Stimulated activated CD8-positive, alpha-beta memory T cell treated with anti-CD3 and anti-CD28 coated beads, Interleukin-4, amount 100 ng/mL, for 1 hour (primary cell): ENCODE results near the gene ASS1.
"Not testable (repeated sequence)": the region's sequence is repeated elsewhere in the genome, so short reads cannot be mapped to it uniquely, and the experiment has no call there.

Source experiments
- DNase-seq, 2 donors: peaks; one replicate each; pipeline ENCODE4 v3.0.0-alpha.2; 2020; ENCODE audit warnings: low read depth in 2 of 2, low spot score in 1 of 2

Gene ASS1

DNA sequence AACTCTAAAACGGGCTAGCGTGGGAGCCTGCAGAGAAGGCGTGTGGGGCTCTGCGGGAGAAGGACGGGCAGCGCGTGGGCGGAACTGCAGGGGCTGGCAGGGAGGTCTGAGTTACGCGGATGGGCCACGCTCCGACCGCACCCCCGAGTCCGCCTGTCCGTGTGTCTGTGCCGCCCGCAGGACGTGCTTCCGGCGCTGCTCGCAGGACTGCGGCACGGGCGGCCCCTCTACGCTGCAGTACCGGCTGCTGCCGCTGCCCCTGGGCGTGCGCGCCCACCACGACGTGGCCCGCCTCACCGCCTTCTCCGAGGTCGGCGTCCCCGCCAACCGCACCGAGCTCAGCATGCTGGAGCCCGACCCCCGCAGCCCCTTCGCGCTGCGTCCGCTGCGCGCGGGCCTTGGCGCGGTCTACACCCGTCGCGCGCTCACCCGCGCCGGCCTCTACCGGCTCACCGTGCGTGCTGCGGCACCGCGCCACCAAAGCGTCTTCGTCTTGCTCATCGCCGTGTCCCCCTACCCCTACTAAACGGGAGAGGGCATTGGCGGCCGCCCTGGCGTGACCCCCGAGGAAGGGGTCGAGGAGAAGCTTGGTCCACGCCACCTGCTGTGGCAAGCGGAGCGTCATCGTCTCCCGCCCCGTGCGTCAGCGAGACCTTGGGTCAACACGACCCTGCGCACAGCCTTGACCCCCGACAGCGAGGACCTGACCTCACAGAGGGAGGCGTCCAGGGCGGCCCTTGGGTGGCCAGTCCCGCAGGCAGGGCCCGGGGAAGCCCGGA is 11.4 kb upstream of the ASS1 start:
- DNase-seq: no peak

DNA sequence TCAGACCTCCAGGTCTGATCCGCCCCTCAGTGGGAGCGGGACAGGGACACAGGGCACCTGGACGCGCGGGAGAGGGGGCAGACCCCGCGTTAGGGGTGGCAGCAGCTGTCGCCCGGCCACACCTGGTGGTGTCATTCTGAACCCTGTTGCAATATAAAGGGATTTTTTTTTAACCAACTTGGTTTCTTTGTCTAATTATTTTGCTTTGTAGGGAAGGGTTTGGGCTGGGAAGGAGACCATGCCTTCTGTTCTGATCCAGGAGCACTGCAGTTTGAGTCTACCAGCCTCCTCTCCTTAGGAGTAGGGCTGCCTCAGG is 10.9 kb upstream of the ASS1 start:
- DNase-seq: no peak

DNA sequence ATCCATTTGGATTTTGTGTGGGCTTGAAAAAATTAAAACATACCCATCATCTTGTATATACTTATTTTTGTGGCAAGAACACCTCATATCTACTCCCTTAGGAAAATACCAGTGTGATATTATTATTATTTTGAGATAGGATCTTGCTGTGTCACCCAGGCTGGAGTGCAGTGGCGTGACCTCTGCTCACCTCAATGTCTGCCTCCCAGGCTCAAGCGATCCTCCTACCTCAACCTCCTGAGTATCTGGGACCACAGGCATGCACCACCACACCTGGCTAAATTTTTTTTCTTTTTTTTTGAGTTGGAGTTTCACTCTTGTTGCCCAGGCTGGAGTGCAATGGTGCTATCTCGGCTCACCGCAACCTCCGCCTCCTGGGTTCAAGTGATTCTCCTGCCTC is 10.1 kb upstream of the ASS1 start:
- DNase-seq: not testable (repeated sequence)

DNA sequence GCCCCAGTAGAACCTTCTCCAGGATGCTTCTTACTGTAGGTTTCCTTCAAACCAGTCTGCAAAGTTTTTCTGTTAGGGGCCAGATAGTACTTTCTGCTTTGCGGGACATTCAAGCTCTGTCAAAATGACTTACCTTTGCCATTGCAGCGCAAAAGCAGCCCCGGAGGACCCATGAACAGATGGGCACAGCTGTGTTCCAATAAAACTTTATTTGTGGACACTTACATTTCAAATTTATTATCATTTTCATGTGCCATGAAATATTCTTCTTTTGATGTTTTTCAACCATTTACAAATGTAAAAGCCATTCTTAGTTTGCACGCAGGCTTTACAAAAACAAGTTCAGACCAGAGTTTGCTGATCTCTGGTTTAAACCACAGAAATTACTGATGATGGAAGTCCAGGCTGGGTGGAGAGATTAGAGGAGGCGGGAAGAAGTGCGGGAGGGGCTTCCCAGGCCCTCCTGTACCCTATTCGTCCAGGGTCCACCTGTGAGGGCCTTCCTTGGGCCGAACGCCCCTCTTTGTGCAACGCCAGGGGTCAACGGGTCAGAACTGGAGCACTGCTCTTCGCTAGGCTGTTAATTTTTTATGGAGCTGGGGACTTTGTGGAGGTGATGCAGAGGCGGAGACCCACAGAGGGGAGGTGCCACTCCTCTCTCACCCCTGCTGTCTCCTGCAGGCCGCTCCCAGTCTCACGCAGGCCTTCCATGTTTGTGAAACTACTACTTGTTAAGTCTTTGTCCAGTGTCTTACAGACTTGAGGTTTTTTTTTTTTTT is 7.6 kb upstream of the ASS1 start:
- no peak for DNase-seq

DNA sequence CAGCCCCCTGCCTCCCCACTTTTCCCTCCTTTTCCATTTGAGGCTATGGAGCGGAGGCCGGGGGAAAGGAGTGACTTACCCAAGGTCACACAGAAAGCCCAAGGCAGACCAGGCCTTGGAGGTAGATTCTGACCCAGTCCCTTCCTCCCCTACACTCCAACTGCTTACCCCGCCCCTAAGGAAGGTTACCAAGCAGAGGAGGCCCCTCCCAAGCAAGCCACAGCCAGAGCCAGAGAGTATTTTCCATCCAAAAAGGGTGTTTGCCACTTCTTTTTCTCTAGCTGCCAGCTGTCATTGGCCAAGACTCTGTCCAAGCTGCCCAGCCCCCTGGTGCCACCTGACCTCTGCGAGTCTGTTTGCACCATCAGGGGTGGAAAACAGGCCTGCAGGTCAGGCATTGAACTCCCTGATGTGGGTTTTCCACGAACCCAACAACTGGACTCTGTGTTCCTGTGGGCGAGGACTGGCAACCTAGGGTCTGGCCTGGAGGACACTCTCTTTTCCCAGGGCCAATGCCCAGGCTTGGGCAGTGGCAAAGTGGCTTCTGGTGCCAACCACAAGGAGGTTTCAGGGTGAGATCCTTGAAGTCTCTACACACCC is 6.3 kb upstream of the ASS1 start:
- no peak for DNase-seq

DNA sequence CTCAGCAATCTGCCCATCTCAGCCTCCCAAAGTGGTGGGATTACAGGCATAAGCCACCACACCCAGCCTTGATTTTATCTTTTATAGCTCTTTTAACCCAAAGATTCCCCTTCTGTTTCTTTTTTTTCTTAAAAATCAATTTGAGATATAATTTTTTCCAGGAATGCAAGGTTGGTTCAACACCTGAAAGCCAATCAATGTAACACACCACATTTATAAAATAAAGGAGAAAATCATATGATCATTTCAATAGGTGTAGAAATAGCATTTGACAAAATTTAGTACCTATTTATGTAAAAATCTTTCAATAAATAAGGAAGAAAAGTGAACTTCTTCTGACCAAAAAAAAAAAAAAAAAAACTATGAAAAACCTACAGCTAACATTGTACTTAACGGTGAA is 3.7 kb upstream of the ASS1 start:
- DNase-seq: no peak

DNA sequence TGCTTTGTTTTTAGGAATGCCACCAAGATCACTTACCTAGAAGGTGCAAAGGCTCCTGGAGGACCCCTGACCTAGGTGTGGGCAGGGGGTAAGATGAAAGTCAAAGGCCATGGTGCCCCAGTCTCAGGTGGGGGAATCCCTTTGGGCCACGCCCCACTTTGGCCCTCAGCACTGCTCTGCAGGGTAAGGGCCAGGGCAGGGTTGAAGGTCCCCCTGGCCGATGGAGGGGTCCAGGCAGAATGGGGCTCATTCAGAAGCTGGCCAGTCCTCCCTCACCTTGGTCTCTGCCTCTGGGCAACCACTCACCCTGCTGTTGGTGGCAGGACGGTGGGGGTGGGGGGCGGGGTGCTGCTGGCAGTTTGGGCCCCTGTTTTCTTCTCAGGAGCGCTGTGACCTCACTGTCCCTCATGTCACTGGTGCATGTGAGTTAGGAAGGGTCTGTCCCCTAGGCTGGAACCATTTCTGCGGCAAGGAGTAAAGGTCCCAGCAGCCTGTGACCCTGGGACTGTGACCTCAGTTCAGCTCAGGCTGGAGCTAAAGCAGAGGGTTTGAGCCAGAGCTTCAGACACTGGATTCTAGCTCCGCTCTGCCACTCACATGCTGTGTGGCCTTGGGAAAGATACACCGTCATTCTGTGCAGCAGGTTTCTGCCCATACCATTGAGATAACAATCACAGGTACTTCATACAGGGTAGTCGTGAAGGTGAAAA is 1.9 kb upstream of the ASS1 start:
- no peak for DNase-seq

DNA sequence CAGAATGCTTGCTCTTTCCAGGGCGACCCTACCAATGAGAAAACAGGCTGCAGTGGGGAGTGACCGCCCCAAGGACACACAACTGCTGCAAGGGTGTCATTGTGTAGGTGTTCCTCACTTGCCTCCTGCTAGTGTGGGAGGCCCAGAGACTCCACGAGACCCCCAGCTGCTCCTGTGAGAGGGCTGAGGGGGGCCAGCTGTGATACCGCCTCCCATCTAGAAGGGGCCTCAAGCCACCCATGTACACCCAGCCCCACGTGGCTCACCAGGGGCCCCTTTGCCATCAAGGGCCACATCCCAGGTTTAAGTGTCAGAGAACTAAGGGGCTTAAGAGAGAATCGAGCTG is 1.3 kb upstream of the ASS1 start:
- no peak for DNase-seq

DNA sequence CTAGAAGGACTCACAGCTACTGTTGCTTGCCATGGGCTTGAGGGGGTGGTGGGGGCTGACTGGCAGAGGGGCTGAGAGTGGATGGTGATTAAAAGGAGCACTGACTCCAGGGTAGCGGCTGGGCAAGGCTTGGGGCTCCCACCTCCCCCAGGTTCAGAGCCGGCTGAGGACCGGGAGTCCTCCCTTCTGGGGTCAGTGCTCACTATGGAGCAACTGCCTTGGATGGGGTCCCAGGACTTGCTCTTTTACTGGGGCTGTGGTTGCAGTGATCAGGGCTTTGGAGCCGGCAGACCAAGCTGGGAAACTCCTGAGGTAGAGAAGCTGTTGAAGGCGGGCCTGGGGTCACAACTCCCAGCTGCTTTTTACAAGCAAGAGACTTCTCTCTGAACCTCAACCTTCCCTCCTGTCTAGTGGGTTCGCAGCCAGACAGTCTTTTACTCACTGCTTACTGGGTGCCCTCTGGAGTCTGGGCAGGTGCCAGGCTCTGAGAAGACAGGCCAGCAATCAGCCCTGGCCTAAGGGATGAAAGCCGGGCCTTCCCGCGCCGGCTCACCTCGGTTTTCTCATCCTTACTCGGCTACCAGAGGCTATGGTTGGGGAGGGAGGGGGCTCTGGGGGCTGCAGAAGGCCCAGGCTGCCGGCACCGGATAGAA is 795 bp upstream of the ASS1 start:
- DNase-seq: no peak

DNA sequence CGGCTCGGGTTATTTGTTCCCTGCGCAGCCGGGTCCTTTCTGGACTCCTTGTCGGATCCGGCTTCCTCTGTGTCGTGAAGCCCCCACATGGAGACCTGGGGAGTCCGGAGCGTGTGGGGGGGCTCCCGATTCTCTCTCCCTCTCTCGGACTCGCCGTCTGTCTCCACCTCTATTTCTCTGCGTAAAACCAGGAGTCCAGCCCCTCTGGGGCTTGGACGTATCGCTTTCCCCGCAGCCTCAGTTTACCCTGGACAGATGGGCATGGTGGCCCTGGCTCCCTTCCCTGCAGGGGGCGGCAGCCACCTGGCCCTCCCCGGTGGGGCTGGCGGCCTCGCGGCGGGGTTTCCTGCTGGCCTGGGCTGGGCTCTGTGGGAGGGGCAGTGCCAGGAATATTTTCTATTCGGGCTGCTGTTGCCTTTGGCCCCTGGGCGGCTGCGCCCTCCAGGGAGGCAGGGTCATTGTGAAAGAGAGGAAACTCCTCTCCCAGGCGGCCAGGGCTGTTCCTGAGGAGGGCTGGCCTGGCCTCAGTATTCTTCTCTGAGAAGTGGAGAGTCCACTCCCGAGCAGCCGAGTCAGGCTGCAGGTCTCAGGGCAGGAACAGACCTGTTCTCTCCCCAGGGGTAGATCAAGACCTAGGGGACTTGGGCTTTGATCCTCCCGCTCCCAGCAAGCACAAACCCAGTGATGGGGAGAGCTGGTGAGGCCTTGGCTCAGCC is 665 bp downstream of the ASS1 start:
- no peak for DNase-seq

DNA sequence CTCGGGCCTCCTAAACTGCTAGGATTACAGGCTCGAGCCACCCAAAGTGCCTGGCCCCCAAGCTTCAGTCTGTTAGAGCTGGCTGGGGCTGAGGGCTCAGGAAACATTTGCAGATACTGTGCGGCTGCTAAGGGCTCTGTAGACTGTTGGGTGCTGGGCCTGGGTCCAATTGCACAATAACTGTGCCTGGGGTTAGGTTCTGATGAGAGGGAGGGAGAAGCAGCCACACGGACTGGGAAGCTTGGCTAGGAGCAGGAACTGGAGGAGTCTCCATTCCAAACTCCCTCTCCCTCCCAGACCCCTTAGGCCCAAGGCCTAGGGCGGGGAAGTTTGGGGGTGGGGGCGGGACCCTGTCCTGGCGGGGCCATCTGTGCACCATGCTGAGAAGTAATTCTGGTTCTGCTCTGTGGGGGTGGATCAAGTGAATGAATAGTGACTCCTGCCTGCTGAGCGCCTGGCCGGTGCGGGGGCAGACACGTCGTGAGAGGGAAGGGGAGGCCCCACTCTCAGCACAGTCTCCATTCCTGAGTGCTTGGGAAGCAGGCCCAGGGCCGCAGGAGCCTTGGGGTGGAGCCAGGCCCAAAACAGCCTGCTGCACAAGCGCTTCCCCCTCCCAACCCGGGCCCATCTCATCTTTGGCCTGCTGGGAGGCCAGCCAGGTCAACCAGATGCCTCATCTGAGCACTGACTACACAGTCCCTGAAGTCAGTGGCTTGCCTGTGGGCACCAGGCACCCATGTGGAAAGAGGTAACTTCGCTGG is 1.5 kb downstream of the ASS1 start:
- no peak for DNase-seq

DNA sequence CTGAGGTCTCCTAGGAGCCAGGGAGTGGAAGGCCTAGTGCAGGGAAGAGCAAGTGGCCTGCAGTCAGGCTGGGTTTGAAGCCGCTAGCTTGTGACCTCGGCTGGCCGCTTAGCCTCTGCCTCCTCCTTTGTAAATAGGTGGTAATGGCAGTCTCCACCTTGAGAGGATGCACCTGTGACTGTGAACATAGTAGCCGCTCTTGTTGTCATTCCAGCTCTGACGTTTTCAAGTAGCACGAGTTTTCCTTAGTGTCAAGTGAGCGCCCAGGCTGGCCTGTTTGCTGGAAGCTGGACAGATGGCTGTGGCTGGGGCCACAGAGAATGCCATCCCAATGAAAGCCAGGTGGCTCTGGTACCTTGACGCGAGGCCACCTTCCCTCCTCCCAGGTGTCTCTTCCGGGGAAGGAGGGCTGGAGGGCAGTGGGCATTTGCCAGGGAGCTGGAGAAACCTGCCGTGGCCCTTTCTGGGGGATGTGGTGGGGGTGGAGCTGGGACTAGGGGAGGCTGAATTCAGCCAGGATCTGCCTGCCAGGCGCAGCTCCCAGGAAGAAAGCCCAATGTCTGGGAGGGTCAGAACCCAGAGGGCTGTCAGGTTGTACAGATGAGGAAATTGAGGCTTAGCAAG is 2.5 kb downstream of the ASS1 start:
- no peak for DNase-seq

DNA sequence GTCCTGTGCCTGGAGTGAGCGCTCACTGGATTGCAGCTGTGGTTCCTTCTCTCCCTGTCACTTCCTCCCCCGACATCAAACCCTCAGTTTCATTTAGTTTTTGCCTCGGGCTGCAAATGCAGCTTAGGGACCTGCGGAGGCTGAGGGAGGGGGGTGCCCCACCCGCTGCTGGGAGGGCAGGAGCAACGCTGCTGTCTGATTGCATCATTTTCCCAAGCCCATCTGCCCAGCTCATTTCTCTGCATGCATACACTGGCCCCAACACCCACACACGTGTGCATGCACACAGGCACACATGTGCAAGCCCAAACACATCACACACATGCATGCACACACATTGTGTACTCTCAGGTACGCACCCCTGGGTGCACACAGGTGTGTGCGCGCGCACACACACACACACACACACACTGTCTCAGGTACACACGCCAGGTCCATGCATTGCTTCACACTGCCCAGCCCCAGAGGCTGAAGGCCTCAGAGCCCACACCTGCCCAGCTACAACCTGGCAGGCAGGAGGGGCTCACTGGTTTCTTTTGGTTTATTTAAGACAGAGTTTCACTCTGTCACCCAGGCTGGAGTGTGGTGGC is 3.4 kb downstream of the ASS1 start:
- DNase-seq: no peak

DNA sequence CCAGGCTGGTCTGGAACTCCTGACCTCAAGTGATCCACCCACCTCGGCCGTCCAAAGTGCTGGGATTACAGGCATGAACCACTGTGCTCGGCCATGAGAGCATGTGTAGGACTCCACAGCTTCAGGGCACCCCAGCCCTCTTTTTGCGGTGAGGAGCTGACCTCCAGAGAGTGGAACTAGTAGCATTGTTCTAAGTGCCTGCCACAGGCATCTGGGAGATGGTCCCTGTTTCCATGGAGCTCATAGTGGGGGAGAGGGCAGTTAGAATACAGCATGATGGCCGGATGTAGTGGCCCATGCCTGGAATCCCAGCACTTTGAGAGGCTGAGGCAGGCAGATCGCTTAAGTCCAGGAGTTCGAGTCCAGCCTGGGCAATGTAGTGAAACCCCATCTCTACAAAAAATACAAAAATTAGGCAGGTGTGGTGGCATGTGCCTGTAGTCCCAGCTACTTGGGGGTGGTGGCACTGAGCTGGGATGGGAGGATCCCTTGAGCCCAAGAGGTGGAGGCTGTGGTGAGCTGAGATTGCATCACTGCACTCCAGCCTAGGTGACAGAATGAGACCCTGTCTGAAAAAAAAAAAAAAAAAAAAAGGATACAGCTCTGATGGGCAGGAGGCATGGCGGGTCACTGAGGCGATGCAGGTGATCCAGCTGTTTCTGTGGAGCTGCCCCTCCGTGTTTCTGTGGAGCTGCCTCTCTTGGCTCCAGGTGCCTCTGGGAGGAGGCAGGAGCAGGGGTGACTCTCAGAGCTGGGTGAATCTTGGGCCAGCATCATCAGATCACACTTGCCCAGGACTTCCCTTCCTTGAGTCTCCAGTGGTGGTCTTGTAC is 4.2 kb downstream of the ASS1 start:
- no peak for DNase-seq

DNA sequence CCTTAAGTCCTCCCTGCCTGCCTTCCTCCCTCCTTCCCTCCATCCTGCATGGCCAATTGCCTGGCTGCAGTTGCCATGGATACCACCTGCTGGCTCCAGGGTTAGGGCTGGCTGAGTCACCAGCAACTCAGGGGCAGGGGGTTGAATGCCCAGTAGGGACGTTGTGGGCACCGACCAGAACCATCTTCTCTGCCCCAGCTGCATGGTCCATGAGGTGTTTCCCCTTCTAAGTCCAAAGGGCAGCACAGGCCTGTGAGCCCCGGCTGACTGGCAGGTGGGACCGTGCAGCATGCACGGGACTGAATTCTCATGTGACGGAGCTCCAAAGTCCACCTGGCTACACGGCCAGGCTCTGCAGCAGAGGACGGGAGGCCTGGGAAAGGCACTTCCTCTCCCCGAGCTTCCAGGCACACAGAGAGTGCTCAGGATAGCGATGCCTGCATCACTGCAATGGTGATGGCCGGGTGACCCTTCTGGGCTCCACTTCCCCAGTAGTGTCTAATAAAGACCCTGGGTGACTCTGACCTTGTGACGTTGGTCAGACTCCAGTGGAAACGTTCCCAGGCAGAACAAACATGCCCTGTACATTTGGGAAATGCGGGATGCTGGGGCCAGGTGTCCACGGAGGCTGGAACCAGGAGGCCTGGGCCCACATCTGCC is 5.7 kb downstream of the ASS1 start:
- no peak for DNase-seq

DNA sequence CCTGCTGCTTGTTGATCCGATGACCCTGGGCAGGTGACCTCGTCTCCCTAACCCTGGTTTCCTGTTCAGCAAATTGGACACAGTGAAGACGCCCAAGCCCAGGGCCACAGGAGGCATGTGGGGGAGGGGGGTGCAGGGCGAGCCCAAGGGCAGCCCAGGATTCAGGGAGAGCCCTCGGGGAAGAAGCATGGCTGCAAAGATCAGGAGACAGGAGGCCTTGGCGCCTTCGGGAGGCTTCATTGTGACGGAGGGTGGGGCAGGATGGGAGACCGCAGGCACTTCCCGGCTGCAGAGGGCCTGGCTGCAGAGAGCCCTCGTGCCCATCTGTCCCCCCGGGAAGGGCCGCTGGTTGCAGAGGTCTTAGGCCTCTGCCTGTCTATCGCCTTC is 6.2 kb downstream of the ASS1 start:
- no peak for DNase-seq

DNA sequence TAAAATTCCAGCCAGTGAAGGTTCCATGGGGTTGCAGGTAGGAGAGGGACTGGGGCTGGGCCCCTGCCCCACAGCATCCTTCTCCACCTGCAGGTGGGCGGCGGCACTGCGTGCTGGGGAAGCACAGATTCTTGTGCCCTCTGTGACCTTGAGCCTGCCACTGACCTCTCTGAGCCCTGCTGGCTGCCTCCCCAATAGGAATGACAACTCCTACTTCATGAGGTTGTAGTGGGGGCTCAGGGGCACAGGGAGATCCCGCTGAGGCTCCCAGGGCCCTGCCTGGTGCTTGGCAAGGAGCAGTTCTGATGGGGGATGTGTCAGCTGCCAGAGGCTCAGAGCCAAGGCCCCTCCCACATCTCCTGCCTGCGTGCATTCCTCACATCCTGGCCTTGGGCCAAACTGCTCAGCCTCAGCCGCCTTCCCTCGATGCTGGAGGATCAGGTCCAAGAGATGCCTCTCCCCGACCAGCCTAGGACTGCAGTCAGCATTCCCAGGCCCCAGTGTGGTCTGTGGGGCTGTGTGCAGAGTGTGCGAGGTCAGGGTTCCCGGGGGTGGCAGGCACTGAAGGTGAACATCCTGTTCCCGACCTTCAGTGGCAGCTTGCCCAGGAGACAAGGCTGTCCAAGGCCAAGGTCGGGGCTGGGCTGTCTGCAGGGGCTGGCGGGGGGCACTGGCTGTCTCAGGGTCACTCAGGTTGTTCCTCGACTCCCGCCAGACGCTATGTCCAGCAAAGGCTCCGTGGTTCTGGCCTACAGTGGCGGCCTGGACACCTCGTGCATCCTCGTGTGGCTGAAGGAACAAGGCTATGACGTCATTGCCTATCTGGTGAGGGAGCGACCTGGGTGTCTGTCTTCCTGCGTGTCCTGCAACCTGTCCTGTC is 7.0 kb downstream of the ASS1 start:
- no peak for DNase-seq
